NCI-H2227 treated with DMSO at 0.1 percent for 48 hours (cell line): ENCODE results near the gene ANKH.
A peak's percentile ranks its signal among the peaks of the same experiment; 100 is the strongest.
"Not testable (repeated sequence)": the region's sequence is repeated elsewhere in the genome, so short reads cannot be mapped to it uniquely, and the experiment has no call there.

Source experiments
- DNase-seq: peaks from one replicate; lab custom pipeline; 2025; lab: John Stamatoyannopoulos, UW

ANKH gene

GRCh38 chr5:14871214-14872069 lies at the start of gene ANKH:
ANKH (minus strand) TSS chr5:14871778; CDS start chr5:14871447, 331 bp downstream.
- DNase-seq: peak; percentile 92

GRCh38 chr5:14920121-14920520 lies 48.5 kb upstream of the ANKH start:
- DNase-seq: no peak

GRCh38 chr5:14919106-14919505 lies 47.5 kb upstream of the ANKH start:
- not testable (repeated sequence) for DNase-seq

GRCh38 chr5:14917719-14918118 lies 46.1 kb upstream of the ANKH start:
- no peak for DNase-seq

GRCh38 chr5:14915291-14915952 lies 43.8 kb upstream of the ANKH start:
- DNase-seq: no peak

GRCh38 chr5:14914623-14915260 lies 43.2 kb upstream of the ANKH start:
- DNase-seq: no peak

GRCh38 chr5:14914193-14914592 lies 42.6 kb upstream of the ANKH start:
- DNase-seq: no peak

GRCh38 chr5:14913096-14913495 lies 41.5 kb upstream of the ANKH start:
- DNase-seq: no peak

GRCh38 chr5:14912206-14912605 lies 40.6 kb upstream of the ANKH start:
- no peak for DNase-seq

- DNase-seq: no peak
Observed at GRCh38 chr5:14909369-14909768, 37.8 kb upstream of the ANKH start.

GRCh38 chr5:14908172-14908571 lies 36.6 kb upstream of the ANKH start:
- no peak for DNase-seq

GRCh38 chr5:14906628-14907027 lies 35.0 kb upstream of the ANKH start:
- no peak for DNase-seq

- DNase-seq: no peak
Observed at GRCh38 chr5:14902826-14903560, 31.4 kb upstream of the ANKH start.

- no peak for DNase-seq
Observed at GRCh38 chr5:14901462-14902051, 30.0 kb upstream of the ANKH start.

GRCh38 chr5:14900693-14901461 lies 29.3 kb upstream of the ANKH start:
- no peak for DNase-seq

GRCh38 chr5:14896131-14896530 lies 24.6 kb upstream of the ANKH start:
- DNase-seq: no peak

- DNase-seq: no peak
Observed at GRCh38 chr5:14895301-14895700, 23.7 kb upstream of the ANKH start.

GRCh38 chr5:14894748-14895147 lies 23.2 kb upstream of the ANKH start:
- DNase-seq: no peak

- DNase-seq: no peak
Observed at GRCh38 chr5:14893381-14893780, 21.8 kb upstream of the ANKH start.

- no peak for DNase-seq
Observed at GRCh38 chr5:14890846-14891245, 19.3 kb upstream of the ANKH start.

- DNase-seq: no peak
Observed at GRCh38 chr5:14884062-14884612, 12.6 kb upstream of the ANKH start.
